ENCODE results near the gene RBM17.
"Not testable (repeated sequence)": the region's sequence is repeated elsewhere in the genome, so short reads cannot be mapped to it uniquely, and the experiment has no call there.

The RBM17 gene

DNA sequence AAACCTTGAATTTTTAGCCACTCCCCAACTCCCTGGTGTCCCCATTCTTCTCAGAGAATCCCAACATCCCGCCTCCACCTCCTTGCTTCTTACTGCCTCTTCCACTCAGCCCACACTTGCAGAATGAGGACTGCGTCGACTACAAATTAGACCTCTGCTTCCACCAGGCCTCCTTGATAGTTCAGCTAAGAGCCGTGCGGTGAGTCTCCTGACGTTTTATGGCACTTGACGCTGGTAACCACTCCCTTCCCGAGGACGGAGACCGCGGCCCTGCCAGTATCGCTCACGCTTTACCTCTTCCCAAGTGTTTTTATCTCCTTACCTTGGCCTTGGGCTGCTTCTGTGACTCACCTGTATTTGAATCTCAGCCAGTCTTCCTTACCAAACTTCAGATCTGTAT lies 31.1 kb downstream of the RBM17 start:
- ATAC-seq (ENCODE audit: low read depth) = no peak
- no peak overlapping the region for H3K4me3 Mint-ChIP-seq
- H3K9me3 Mint-ChIP-seq = no peaks in the 10 kb centered on the region
- no peaks in the 10 kb centered on the region for H3K4me1 Mint-ChIP-seq
- H3K36me3 Mint-ChIP-seq = peaks cover 4% of the 10 kb centered on the region
- DNase-seq (ENCODE audit: low spot score in 2 of 2) = no peak
- H3K27ac Mint-ChIP-seq = no peak overlapping the region
- H3K27me3 Mint-ChIP-seq = no peaks in the 10 kb centered on the region

DNA sequence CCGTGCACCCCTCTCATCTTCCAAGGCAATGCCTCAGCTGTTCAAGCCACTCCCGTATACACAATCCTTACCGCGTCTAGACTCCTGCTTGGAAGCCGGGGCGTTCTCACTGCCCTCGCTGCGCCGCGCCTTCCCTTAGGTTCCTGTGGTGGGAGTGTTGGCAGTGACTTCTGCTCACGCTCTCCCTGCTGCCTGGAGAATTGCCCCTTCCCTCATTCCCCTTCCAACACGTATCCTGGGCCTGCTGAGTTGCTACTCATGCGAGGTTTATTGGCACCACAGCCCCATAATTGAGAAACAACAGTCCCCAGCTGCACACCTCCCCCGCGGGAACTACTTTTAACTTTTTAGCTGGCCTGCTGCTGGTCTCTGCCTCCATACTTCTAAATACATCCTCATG lies 31.9 kb downstream of the RBM17 start:
- Mint-ChIP-seq H3K36me3 (peaks cover 4% of the 10 kb centered on the region), H3K4me3 (no peak overlapping the region), H3K4me1 (no peaks in the 10 kb centered on the region), H3K27ac (no peak overlapping the region), H3K27me3 (peaks cover under 1% of the 10 kb centered on the region), H3K9me3 (no peaks in the 10 kb centered on the region)
- ATAC-seq (ENCODE audit: low read depth) = no peak
- no peak for DNase-seq (ENCODE audit: low spot score in 2 of 2)

DNA sequence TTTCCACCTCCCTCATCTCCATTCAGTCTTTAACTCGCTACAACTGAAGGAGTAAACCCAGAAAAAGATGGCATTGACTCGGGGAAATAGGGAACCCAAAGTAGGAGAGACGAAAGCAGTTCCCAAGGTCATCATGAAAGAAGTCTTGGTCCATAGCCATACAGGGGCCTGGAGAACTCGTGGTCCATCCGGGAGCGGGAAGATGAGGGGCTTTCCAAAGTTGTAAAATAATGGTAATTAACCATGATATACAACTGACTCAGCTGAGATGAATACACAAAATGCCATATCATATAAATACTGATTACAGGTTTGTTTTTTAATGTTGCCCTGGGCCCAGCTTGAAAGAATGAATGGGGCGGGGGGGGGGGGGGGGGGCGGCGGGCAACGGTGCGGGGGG lies 32.3 kb downstream of the RBM17 start:
- DNase-seq (ENCODE audit: low spot score in 2 of 2) (no peak), ATAC-seq (ENCODE audit: low read depth) (no peak)
- no peak overlapping the region for H3K4me3 Mint-ChIP-seq
- H3K36me3 Mint-ChIP-seq = peaks cover 2% of the 10 kb centered on the region
- peaks cover 2% of the 10 kb centered on the region for H3K27me3 Mint-ChIP-seq
- H3K4me1 Mint-ChIP-seq = no peaks in the 10 kb centered on the region
- H3K27ac Mint-ChIP-seq = no peak overlapping the region
- no peaks in the 10 kb centered on the region for H3K9me3 Mint-ChIP-seq

- DNase-seq (ENCODE audit: low spot score in 2 of 2) (no peak), ATAC-seq (ENCODE audit: low read depth) (no peak)
- Mint-ChIP-seq H3K27ac (no peak overlapping the region), H3K4me3 (no peak overlapping the region), H3K9me3 (no peaks in the 10 kb centered on the region), H3K36me3 (no peaks in the 10 kb centered on the region), H3K27me3 (peaks cover 2% of the 10 kb centered on the region), H3K4me1 (no peaks in the 10 kb centered on the region)
Measured at GRCh38 chr10:6123532-6123931, 34.7 kb downstream of the RBM17 start.

- Mint-ChIP-seq H3K4me3 (no peak overlapping the region), H3K9me3 (no peaks in the 10 kb centered on the region), H3K4me1 (peaks cover 2% of the 10 kb centered on the region), H3K36me3 (no peaks in the 10 kb centered on the region), H3K27ac (no peak overlapping the region), H3K27me3 (peaks cover 6% of the 10 kb centered on the region)
- no peak for ATAC-seq (ENCODE audit: low read depth)
- DNase-seq (ENCODE audit: low spot score in 2 of 2) = no peak
Measured at GRCh38 chr10:6124666-6125065, 35.8 kb downstream of the RBM17 start.

GRCh38 chr10:6127461-6127860 lies 38.6 kb downstream of the RBM17 start:
- H3K27me3 Mint-ChIP-seq = peaks cover 11% of the 10 kb centered on the region
- H3K4me1 Mint-ChIP-seq; H3K27ac Mint-ChIP-seq; DNase-seq (ENCODE audit: low spot score in 2 of 2); H3K9me3 Mint-ChIP-seq; H3K36me3 Mint-ChIP-seq; ATAC-seq (ENCODE audit: low read depth); H3K4me3 Mint-ChIP-seq: not testable (repeated sequence)

GRCh38 chr10:6128087-6128486 lies 39.3 kb downstream of the RBM17 start:
- DNase-seq (ENCODE audit: low spot score in 2 of 2) = no peak
- no peak for ATAC-seq (ENCODE audit: low read depth)
- H3K4me3 Mint-ChIP-seq = no peak overlapping the region
- H3K9me3 Mint-ChIP-seq = no peaks in the 10 kb centered on the region
- peaks cover 11% of the 10 kb centered on the region for H3K27me3 Mint-ChIP-seq
- H3K27ac Mint-ChIP-seq = no peak overlapping the region
- no peaks in the 10 kb centered on the region for H3K36me3 Mint-ChIP-seq
- H3K4me1 Mint-ChIP-seq = peaks cover 6% of the 10 kb centered on the region

GRCh38 chr10:6128591-6129251 lies 39.9 kb downstream of the RBM17 start:
- no peaks in the 10 kb centered on the region for H3K9me3 Mint-ChIP-seq
- ATAC-seq (ENCODE audit: low read depth) (no peak), DNase-seq (ENCODE audit: low spot score in 2 of 2) (no peak)
- H3K4me1 Mint-ChIP-seq = peaks cover 6% of the 10 kb centered on the region
- H3K4me3 Mint-ChIP-seq = no peak overlapping the region
- H3K27ac Mint-ChIP-seq = no peak overlapping the region
- H3K36me3 Mint-ChIP-seq = no peaks in the 10 kb centered on the region
- peaks cover 11% of the 10 kb centered on the region for H3K27me3 Mint-ChIP-seq

GRCh38 chr10:6130848-6131470 lies 42.1 kb downstream of the RBM17 start:
- Mint-ChIP-seq H3K27ac (no peak overlapping the region), H3K4me3 (no peak overlapping the region), H3K27me3 (peaks cover 13% of the 10 kb centered on the region), H3K9me3 (no peaks in the 10 kb centered on the region), H3K4me1 (peaks cover 12% of the 10 kb centered on the region), H3K36me3 (no peaks in the 10 kb centered on the region)
- ATAC-seq (ENCODE audit: low read depth) (no peak), DNase-seq (ENCODE audit: low spot score in 2 of 2) (no peak)

- H3K27ac Mint-ChIP-seq = no peak overlapping the region
- DNase-seq (ENCODE audit: low spot score in 2 of 2) (no peak), ATAC-seq (ENCODE audit: low read depth) (no peak)
- no peaks in the 10 kb centered on the region for H3K9me3 Mint-ChIP-seq
- H3K4me3 Mint-ChIP-seq = no peak overlapping the region
- H3K27me3 Mint-ChIP-seq = peaks cover 22% of the 10 kb centered on the region
- peaks cover 18% of the 10 kb centered on the region for H3K4me1 Mint-ChIP-seq
- H3K36me3 Mint-ChIP-seq = no peaks in the 10 kb centered on the region
Measured at GRCh38 chr10:6133331-6134098, 44.7 kb downstream of the RBM17 start.

DNA sequence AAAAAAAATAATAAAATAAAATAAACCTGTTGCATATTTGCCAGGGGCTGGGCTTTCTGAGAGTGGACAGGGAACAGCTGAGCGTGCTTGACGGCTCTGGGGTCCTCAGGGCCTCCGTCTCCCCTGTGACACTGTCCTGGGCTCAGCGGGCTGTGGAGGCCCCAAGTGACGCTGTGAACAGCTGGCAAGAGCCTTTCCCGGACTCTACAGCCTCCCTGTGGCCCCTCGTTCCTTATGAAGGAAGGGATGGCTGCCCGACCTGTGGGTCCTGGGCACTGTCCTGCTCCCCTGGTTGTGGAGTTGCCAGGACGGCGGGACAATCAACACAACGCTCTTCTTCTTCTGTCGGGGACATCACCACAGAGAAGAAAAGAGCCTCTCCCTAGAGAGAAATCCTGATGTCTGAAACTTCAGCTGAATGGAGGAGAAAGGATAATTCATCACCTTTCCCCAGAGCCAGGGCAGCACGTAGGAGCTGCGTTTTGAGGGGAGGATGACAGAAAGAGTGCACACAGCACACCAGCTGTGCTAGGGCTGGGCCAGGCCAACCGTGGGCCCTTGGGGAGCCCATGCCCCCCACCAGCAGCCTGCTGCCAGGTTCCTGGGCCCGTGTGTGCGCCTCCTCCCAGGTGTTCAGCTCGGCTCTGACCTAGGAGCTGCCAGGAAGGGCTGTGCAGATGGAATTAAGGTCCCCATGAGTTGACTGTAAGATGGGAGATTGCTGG lies 45.4 kb downstream of the RBM17 start:
- H3K4me1 Mint-ChIP-seq = peaks cover 16% of the 10 kb centered on the region
- no peak overlapping the region for H3K27ac Mint-ChIP-seq

DNA sequence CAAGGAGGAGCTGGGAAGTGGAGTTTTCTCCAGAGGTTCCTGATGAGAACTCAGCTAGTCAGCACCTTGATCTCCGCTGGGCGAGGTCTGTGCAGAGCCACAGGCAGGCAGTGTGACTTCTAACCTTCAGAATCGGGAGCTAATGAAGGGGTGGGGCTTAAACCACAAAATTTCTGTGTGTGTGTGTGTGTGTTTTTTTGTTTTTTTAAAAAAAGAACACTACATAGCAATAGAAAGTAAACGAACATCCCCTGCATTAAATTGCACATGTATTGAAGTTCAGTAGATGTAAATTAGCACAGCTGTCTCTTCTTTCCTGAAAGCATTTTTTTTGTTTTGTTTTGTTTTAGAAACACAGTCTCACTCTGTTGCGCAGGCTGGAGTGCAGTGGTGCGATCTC lies 46.2 kb downstream of the RBM17 start:
- no peaks in the 10 kb centered on the region for H3K36me3 Mint-ChIP-seq
- DNase-seq (ENCODE audit: low spot score in 2 of 2) (no peak), ATAC-seq (ENCODE audit: low read depth) (peak; percentile 74)
- peaks cover 16% of the 10 kb centered on the region for H3K4me1 Mint-ChIP-seq
- H3K4me3 Mint-ChIP-seq = peak overlapping the region; percentile 17
- H3K27ac Mint-ChIP-seq = no peak overlapping the region
- H3K9me3 Mint-ChIP-seq = no peaks in the 10 kb centered on the region
- peaks cover 18% of the 10 kb centered on the region for H3K27me3 Mint-ChIP-seq

More for the DNA sequence above, 45.4 kb downstream of the RBM17 start:
- DNase-seq (ENCODE audit: low spot score in 2 of 2) = no peak
- Mint-ChIP-seq H3K36me3 (no peaks in the 10 kb centered on the region), H3K9me3 (no peaks in the 10 kb centered on the region), H3K27me3 (peaks cover 22% of the 10 kb centered on the region), H3K4me3 (no peak overlapping the region)
- ATAC-seq (ENCODE audit: low read depth) = no peak

- Mint-ChIP-seq H3K4me3 (peak overlapping the region; percentile 17), H3K27me3 (peaks cover 17% of the 10 kb centered on the region), H3K27ac (no peak overlapping the region), H3K4me1 (peaks cover 17% of the 10 kb centered on the region), H3K36me3 (no peaks in the 10 kb centered on the region), H3K9me3 (no peaks in the 10 kb centered on the region)
- ATAC-seq (ENCODE audit: low read depth) = no peak
- DNase-seq (ENCODE audit: low spot score in 2 of 2) = no peak
Measured at GRCh38 chr10:6135589-6136168, 46.8 kb downstream of the RBM17 start.
